ENCODE measurements around the gene ANTXR1. TPM values are rescaled to one million over a fixed set of nuclear protein-coding genes. Genes with fewer than 3 reads are reported as not detected.

ANTXR1 gene
- polyA plus RNA-seq, 1 experiment = 87.1 TPM

DNA sequence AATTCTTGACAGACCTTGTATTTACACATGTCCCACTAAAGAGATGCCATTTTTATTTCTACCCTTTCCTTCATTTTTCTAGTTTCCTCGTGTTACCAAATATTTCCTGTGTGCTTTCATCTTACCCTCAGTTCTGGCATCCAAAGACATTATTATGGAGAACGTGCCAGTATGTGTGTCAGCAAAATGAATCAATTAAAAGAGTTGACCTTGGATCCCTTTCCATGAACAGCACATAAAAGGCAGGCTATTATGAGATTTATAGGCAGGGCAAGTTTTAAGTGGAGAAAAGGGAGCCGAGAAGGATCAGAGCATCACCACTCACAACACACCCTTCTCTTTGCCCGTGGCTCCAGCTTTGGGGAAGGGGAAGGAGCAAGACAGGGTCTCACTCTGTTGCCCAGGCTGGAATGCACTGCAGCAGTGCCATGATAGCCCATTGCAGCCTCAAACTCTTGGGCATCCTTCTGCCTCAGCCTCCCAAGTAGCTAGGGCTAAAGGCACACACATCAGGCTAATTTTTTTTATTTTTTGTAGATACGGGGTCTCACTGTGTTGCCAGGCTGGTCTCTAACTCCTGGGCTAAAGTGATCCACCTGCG, 224.2 kb downstream of the ANTXR1 start:
- ChIA-PET CTCF (interaction anchor here (1.1 kb wide), 1 partner anchor 15 kb away, joined by 3 read pairs; no protein-coding TSS in a partner anchor), POLR2A (no interaction called here)
- TF ChIP-seq, protein P1, sequence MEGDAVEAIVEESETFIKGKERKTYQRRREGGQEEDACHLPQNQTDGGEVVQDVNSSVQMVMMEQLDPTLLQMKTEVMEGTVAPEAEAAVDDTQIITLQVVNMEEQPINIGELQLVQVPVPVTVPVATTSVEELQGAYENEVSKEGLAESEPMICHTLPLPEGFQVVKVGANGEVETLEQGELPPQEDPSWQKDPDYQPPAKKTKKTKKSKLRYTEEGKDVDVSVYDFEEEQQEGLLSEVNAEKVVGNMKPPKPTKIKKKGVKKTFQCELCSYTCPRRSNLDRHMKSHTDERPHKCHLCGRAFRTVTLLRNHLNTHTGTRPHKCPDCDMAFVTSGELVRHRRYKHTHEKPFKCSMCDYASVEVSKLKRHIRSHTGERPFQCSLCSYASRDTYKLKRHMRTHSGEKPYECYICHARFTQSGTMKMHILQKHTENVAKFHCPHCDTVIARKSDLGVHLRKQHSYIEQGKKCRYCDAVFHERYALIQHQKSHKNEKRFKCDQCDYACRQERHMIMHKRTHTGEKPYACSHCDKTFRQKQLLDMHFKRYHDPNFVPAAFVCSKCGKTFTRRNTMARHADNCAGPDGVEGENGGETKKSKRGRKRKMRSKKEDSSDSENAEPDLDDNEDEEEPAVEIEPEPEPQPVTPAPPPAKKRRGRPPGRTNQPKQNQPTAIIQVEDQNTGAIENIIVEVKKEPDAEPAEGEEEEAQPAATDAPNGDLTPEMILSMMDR (IDR thresholded peaks at IDR 0.05; ENCODE audit: insufficient read depth, low read depth, low read length) = no peak
- H3K27me3 ChIP-seq (ENCODE audit: control insufficient read depth, insufficient read depth, low read length) = no peaks in the 10 kb centered on the region
- H3K36me3 ChIP-seq (ENCODE audit: control insufficient read depth, insufficient read depth, low read length) = peaks cover 1% of the 10 kb centered on the region
- H3K4me3 ChIP-seq (ENCODE audit: low read depth, low read length) = no peak overlapping the region
- DNase-seq (ENCODE audit: low read depth) = no peak

- no peak overlapping the region for H3K4me3 ChIP-seq (ENCODE audit: low read depth, low read length)
- no peaks in the 10 kb centered on the region for H3K27me3 ChIP-seq (ENCODE audit: control insufficient read depth, insufficient read depth, low read length)
- TF ChIP-seq, protein P1 (IDR thresholded peaks at IDR 0.05; ENCODE audit: insufficient read depth, low read depth, low read length) = peak; percentile 13; the same call in 1 of the 2 replicates
- ChIA-PET POLR2A (interaction anchor here (0.5 kb wide), 1 partner anchor 46 kb away, joined by 3 read pairs; no protein-coding TSS in a partner anchor), CTCF (interaction anchor here (0.9 to 1.0 kb wide), 2 partner anchors 24 to 42 kb away, joined by 3 to 4 read pairs; no protein-coding TSS in a partner anchor)
- DNase-seq (ENCODE audit: low read depth) = peak; percentile 89
- H3K36me3 ChIP-seq (ENCODE audit: control insufficient read depth, insufficient read depth, low read length) = peaks cover 1% of the 10 kb centered on the region
These were observed 225.6 kb downstream of the ANTXR1 start for GRCh38 chr2:69238449-69239031.

- POLR2A ChIA-PET = no interaction called here
- CTCF ChIA-PET = interaction anchor here (1.2 to 2.3 kb wide), 2 partner anchors 66 to 230 kb away, joined by 3 to 8 read pairs; no protein-coding TSS in a partner anchor
- TF ChIP-seq, protein P1 (IDR thresholded peaks at IDR 0.05; ENCODE audit: insufficient read depth, low read depth, low read length) = no peak
- no peak for DNase-seq (ENCODE audit: low read depth)
- Histone ChIP-seq H3K36me3 (ENCODE audit: control insufficient read depth, insufficient read depth, low read length) (peaks cover 3% of the 10 kb centered on the region), H3K4me3 (ENCODE audit: low read depth, low read length) (no peak overlapping the region), H3K27me3 (ENCODE audit: control insufficient read depth, insufficient read depth, low read length) (no peaks in the 10 kb centered on the region)
These were observed 228.1 kb downstream of the ANTXR1 start for GRCh38 chr2:69241093-69241492.

- no peak for DNase-seq (ENCODE audit: low read depth)
- ChIA-PET POLR2A (interaction anchor here (1.0 kb wide), 1 partner anchor 227 kb away, joined by 4 read pairs; no protein-coding TSS in a partner anchor), CTCF (interaction anchor here (1.1 to 2.3 kb wide), 6 partner anchors 10 to 82 kb away, joined by 3 to 11 read pairs (median 5); no protein-coding TSS in a partner anchor)
- no peaks in the 10 kb centered on the region for H3K27me3 ChIP-seq (ENCODE audit: control insufficient read depth, insufficient read depth, low read length)
- TF ChIP-seq, protein P1 (IDR thresholded peaks at IDR 0.05; ENCODE audit: insufficient read depth, low read depth, low read length) = no peak
- peaks cover 3% of the 10 kb centered on the region for H3K36me3 ChIP-seq (ENCODE audit: control insufficient read depth, insufficient read depth, low read length)
- H3K4me3 ChIP-seq (ENCODE audit: low read depth, low read length) = no peak overlapping the region
These were observed 228.9 kb downstream of the ANTXR1 start for GRCh38 chr2:69241664-69242514.

Measured in BJ (cell line).